Peyer's patch (tissue), 4 donors: ENCODE results near the gene C1R. TPM values are rescaled to one million over a fixed set of nuclear protein-coding genes. Genes with fewer than 3 reads are reported as not detected.

ENCODE experiments used
- DNase-seq, 3 donors: peaks; one replicate each; pipeline ENCODE4 v3.0.0-alpha.2; 2017 to 2019
- H3K27ac ChIP-seq, 4 donors: fragments of 200-600 bp; sonication (generic); one replicate each; pipeline ENCODE4 v1.5.1; 2016 to 2019
- H3K27me3 ChIP-seq, 2 donors: fragments of 200-600 bp; sonication (generic); one replicate each; pipeline ENCODE4 v1.5.1; 2019
- H3K36me3 ChIP-seq, 3 donors: fragments of 200-600 bp; sonication (generic); one replicate each; pipeline ENCODE4 v1.5.1; 2016 to 2019
- H3K4me1 ChIP-seq, 4 donors: fragments of 200-600 bp; sonication (generic); one replicate each; pipeline ENCODE4 v1.5.1; 2016 to 2019
- H3K4me3 ChIP-seq, 4 donors: fragments of 200-600 bp; sonication (generic); 1 replicate in 3 of 4; 2 replicates in 1 of 4; pipeline ENCODE4 v1.5.1; 2016 to 2019; ENCODE audit warnings: mild to moderate bottlenecking in 1 of 4
- H3K9me3 ChIP-seq, 4 donors: fragments of 200-600 bp; sonication (generic); one replicate each; pipeline ENCODE4 v1.5.1; 2016 to 2019; ENCODE audit warnings: mild to moderate bottlenecking in 1 of 4
- POLR2A ChIP-seq, 2 donors: fragments of 450-650 bp; IDR thresholded peaks; one replicate each; pipeline ENCODE4 v1.5.1; 2017; ENCODE audit warnings: antibody characterized with exemption in 2 of 2, mild to moderate bottlenecking in 2 of 2, moderate library complexity in 2 of 2
- total RNA-seq, 4 donors: library from RNA; depleted of rRNA; stranded (reverse); fragments of >200 nt; gene quantifications; one replicate each; pipeline ENCODE4 v1.1.0, GENCODE V29; 2016
- TF ChIP-seq, protein P1 (sequence below), 6 experiments: fragments of 450-650 bp in 4 of 6; fragments of 200-600 bp in 2 of 6; sonication (generic) in 1 of 6; IDR thresholded peaks; one replicate each; pipeline ENCODE4 v1.5.1; 2017 to 2019; ENCODE audit warnings: antibody characterized with exemption in 6 of 6, mild to moderate bottlenecking in 3 of 6, moderate library complexity in 1 of 6

The C1R gene
- total RNA-seq, 4 donors from 2014 or later = 27.5 to 151 (median 125) TPM

DNA sequence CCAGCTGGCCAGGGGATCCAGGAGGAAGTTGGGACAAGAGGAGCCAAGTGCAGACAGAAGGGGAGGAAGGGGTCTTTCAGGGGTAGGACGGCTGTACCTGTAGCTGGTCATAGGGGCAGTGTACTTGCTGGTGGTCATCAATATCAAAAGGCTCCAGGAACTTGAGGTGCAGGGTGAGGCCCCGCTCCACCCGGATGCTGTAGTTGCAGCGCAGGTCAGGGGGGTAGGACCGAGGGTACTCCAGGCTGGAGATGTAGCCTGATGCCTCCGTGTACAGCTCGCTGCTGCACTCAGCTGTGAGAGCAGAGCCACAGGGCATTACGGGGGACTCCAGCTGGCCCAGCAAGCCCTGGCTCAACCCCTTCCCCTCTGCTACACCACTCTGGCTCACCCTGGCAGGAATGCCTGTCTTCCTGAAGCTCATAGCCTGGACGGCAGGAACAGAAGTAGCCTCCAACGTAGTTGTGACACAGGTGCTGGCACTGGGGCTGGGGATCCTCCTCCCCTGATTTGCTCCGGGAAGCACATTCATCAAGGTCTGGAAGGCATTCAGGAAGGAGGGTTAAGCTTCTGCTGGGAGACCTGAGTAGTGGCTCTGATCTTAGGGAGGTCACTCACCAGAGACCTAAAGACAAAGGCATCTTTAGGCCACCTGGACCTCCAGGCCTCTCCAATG, 2.9 kb downstream of the C1R start:
- no peaks in the 10 kb centered on the region for H3K36me3 ChIP-seq
- no peaks in the 10 kb centered on the region for H3K27me3 ChIP-seq
- H3K9me3 ChIP-seq = no peaks in the 10 kb centered on the region
- H3K4me3 ChIP-seq = no peak overlapping the region
- no peak for TF ChIP-seq POLR2A (IDR thresholded peaks at IDR 0.05)
- TF ChIP-seq, protein P1, sequence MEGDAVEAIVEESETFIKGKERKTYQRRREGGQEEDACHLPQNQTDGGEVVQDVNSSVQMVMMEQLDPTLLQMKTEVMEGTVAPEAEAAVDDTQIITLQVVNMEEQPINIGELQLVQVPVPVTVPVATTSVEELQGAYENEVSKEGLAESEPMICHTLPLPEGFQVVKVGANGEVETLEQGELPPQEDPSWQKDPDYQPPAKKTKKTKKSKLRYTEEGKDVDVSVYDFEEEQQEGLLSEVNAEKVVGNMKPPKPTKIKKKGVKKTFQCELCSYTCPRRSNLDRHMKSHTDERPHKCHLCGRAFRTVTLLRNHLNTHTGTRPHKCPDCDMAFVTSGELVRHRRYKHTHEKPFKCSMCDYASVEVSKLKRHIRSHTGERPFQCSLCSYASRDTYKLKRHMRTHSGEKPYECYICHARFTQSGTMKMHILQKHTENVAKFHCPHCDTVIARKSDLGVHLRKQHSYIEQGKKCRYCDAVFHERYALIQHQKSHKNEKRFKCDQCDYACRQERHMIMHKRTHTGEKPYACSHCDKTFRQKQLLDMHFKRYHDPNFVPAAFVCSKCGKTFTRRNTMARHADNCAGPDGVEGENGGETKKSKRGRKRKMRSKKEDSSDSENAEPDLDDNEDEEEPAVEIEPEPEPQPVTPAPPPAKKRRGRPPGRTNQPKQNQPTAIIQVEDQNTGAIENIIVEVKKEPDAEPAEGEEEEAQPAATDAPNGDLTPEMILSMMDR (IDR thresholded peaks at IDR 0.05) = no peak
- no peak for DNase-seq
- H3K27ac ChIP-seq = peak overlapping the region in 3 of 4 donors; percentile 48 to 82 (median 78)
- H3K4me1 ChIP-seq = peaks cover 0 to 5% (median 1%) of the 10 kb centered on the region in 4 donors

- DNase-seq = no peak
- Histone ChIP-seq H3K4me1 (no peaks in the 10 kb centered on the region), H3K27ac (no peak overlapping the region), H3K4me3 (no peak overlapping the region), H3K27me3 (no peaks in the 10 kb centered on the region), H3K36me3 (peaks cover 0 to 6% (median 0%) of the 10 kb centered on the region in 3 donors), H3K9me3 (no peaks in the 10 kb centered on the region)
- no peak for TF ChIP-seq POLR2A (IDR thresholded peaks at IDR 0.05)
- TF ChIP-seq, protein P1 (IDR thresholded peaks at IDR 0.05) = no peak
Observed at GRCh38 chr12:7083125-7083524, 9.1 kb downstream of the C1R start.

DNA sequence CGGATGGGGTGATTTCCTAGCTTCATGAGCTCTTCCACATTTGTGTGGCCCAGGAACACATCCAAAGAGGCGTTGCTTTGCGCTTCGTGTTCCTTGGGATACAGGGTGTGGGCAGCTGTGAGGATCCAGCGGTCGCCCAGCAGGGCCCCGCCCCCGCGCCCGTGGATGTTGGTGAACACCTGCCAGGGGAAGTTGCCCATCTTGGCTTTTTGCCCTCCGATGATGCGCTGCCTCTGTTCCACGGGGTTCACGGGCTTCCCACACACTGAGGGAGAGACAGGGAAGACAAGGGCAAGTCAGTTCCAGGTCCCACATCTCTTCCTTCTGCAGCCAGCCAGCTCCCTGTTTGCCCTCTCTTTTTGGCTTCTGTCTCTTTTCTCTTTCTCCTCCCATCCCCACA, 11.2 kb downstream of the C1R start:
- no peaks in the 10 kb centered on the region for H3K9me3 ChIP-seq
- no peaks in the 10 kb centered on the region for H3K4me1 ChIP-seq
- TF ChIP-seq, protein P1 (IDR thresholded peaks at IDR 0.05) = no peak
- no peak for TF ChIP-seq POLR2A (IDR thresholded peaks at IDR 0.05)
- H3K36me3 ChIP-seq = peaks cover 0 to 6% (median 0%) of the 10 kb centered on the region in 3 donors
- DNase-seq = no peak
- H3K27me3 ChIP-seq = no peaks in the 10 kb centered on the region
- H3K27ac ChIP-seq = no peak overlapping the region
- no peak overlapping the region for H3K4me3 ChIP-seq

- no peak for DNase-seq
- peak overlapping the region; percentile 25 to 80 (median 52) for H3K27ac ChIP-seq
- no peaks in the 10 kb centered on the region for H3K4me1 ChIP-seq
- no peaks in the 10 kb centered on the region for H3K9me3 ChIP-seq
- H3K27me3 ChIP-seq = no peaks in the 10 kb centered on the region
- TF ChIP-seq, protein P1 (IDR thresholded peaks at IDR 0.05) = no peak
- TF ChIP-seq POLR2A (IDR thresholded peaks at IDR 0.05) = no peak
- H3K4me3 ChIP-seq = no peak overlapping the region
- H3K36me3 ChIP-seq = peaks cover 0 to 6% (median 0%) of the 10 kb centered on the region in 3 donors
Observed at GRCh38 chr12:7079826-7080125, 12.5 kb downstream of the C1R start.

- H3K9me3 ChIP-seq = no peaks in the 10 kb centered on the region
- no peaks in the 10 kb centered on the region for H3K27me3 ChIP-seq
- H3K4me1 ChIP-seq = no peaks in the 10 kb centered on the region
- DNase-seq = no peak
- H3K4me3 ChIP-seq = no peak overlapping the region
- H3K27ac ChIP-seq = no peak overlapping the region
- no peak for TF ChIP-seq POLR2A (IDR thresholded peaks at IDR 0.05)
- TF ChIP-seq, protein P1 (IDR thresholded peaks at IDR 0.05) = peak in 1 of 6 experiments; percentile 15
- H3K36me3 ChIP-seq = peaks cover 0 to 6% (median 0%) of the 10 kb centered on the region in 3 donors
Observed at GRCh38 chr12:7078163-7078562, 14.1 kb downstream of the C1R start.
